NT2/D1 (cell line): Measurements from ENCODE around the gene LDLRAD4.

Experiments
- SUZ12 ChIP-seq: IDR thresholded peaks from 2 replicates; pipeline ENCODE4 v1.6.1; 2011; ENCODE audit not compliant: insufficient read length, insufficient read depth; ENCODE audit errors: extremely low read depth
- YY1 ChIP-seq: IDR thresholded peaks from 2 replicates; pipeline ENCODE4 v1.6.1; 2011; ENCODE audit not compliant: insufficient read length, insufficient read depth
- ZNF274 ChIP-seq: IDR thresholded peaks from 2 replicates; pipeline ENCODE4 v1.6.1; 2011; ENCODE audit warnings: mild to moderate bottlenecking, low read depth, low read length

GRCh38 chr18:13244135-13244534 lies 25.6 kb downstream of the LDLRAD4 start:
- TF ChIP-seq ZNF274 (no peak), SUZ12 (no peak), YY1 (no peak)
